Activated CD8-positive, alpha-beta memory T cell treated with anti-CD3 and anti-CD28 coated beads, Interleukin-2, amount 50 U/mL, for 48 hours (primary cell): ENCODE data around the gene DCTD.

Experiments
- DNase-seq: peaks from one replicate; pipeline ENCODE4 v3.0.0-alpha.2; 2020

Gene DCTD

DNA sequence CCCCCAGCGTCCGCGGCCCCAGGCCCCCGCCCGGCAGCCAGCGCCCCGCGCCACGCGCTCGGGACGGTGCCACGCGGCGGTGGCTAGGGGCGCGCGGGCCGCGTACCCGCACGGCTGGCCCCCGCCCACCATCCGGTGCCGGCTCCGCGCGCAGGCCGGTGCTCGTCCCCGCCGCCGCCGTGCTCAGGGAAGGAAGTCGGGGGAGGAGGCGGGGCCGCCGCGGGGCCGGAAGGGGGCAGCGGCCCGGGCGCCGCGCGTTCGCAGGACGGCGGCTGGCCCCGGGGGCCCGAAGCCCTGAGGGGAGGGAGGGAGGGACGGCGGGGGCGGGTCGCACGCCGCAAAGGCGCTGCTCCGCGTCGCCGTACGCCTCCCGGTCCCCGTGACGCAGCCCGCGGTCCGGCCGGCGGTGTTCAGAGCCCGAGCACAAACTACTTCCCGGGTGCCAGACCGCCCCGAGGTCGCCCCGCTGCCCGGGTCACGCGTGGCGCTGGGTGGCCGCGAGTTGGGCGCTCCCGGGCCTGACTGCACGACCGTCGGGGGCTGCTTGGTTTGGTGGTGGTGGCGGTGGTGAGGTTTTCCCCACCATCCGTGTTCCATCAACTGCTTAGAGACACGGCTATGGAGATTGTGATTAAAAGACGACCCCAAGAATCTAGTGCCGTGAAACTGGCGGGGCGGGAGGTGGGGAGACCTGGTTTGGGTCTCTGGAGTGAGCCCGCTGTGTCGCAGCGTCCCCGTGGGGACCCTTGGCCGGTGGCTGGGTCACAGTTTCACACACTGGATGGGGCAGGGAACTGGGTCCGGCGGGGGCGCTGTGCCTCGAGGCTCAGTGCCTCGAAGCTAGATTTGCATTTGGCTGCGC, at the start of gene DCTD:
Gene DCTD (minus strand): TSS at position 205 of the 862 bp plus-strand sequence. CDS start 1,818 bp downstream, outside the sequence.
- peak; percentile 86 for DNase-seq

DNA sequence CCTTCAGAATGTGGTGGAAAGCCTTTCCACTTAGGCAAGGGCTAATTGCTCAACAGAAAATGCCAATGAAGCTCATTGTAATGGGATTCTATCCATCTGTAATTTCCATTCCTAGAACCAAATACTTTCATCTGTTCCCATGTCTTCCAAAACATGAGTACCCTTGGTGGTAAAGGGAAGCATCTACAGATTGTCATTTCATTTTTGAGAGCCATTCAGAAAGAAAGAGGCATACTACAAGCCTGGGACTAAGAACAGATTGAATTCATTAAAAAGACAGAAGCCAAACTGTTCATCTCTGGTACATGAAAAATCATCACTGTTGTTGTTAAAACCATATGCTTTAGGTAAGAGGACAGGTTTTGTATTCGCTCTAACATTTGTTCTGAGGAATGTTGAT, 43.6 kb upstream of the DCTD start:
- DNase-seq, result no peak

- DNase-seq, result no peak
These were observed 43.0 kb upstream of the DCTD start for GRCh38 chr4:182960228-182960627.

DNA sequence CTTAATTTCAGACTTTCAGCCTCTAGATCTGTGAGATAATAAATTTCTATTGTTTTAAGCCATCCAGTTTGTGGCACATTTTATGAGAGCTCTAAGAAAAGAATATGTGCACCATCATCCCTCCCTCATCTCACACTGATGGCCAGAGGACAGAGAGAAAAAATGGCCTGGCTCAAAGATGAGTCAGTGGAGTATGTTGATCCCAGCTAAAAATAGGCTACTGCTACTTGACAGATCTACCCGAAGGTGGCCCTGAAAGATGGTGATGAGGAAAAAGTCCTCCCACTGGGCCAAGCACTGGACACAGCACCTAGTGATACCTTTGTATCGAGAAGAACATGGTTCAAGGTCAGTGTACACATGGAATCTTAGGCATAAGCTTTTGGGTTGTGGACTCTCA, 38.2 kb upstream of the DCTD start:
- DNase-seq, result no peak

- no peak for DNase-seq
These were observed 27.5 kb upstream of the DCTD start for GRCh38 chr4:182944484-182945213.

- DNase-seq, result no peak
These were observed 22.5 kb upstream of the DCTD start for GRCh38 chr4:182939680-182940079.

DNA sequence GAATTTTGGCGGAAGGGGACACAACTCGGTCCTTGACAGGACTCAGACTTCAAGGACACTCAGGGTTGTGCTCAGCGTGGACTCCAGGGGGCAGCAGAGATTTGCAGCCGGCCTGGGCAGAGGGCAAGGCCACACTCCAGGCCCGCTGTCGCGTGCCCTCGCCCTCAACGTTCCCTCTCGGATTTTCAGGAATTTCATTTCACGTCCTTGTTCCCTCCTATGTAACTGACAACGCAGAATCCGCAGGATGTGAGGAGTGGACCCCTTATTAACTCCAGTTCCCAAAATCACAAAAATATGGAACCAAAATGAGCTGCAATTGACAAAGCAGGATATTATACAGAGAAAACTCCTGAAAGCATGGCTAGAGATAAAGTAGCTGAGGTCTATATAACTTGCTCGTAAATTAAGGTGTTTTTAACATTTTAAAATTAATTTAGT, 21.0 kb upstream of the DCTD start:
- peak; percentile 86 for DNase-seq

- DNase-seq, result no peak
These were observed 20.4 kb upstream of the DCTD start for GRCh38 chr4:182937268-182938204.

- DNase-seq, result no peak
These were observed 15.5 kb upstream of the DCTD start for GRCh38 chr4:182932651-182933050.

DNA sequence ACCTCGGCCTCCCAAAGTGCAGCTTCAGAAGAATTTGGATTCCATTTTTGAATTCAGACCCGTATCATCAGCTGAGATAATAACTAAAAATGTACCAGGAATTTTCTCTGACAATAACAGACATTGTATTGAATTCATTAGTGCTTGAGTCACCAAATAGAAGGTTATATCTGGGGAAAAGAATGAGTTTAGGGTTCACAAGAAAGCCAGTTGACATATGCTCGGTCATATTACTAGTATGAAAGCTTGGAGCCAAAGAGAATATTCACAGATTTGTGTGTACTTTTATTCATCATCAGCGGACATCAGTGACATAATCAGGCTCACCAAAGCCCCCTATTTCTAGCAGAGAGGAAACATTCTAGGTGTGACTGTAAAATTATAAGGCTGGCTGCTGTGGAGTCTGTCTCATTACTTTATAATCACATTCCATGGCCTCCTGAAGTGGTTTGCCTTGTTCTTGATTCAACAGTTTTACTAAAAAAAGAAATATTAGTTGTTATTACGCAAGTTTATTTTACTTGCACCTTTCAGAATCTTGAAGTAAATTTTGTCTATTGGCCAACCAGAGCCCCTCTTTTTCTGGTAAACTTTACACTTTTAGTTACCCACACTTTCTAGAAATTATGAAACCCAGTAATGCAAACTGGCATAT, 14.6 kb upstream of the DCTD start:
- DNase-seq, result no peak

DNA sequence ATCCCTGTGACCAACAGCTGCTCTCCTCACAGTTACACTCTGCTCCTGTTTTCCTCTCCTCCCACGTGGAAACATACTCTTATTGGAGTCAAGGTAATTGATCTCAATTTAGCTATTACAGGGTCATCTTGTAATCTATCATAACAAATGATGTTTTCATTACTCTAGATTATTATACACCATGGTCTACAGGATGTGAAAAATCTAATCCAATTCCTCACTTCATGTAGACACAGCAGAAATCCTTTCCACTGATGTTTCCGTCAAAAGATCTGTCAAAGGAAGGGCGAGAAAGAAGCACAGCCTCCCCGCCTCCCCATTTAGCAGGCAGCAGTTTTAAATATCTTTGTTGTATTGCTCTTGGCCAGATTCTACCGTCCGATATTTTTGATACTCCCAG, 13.7 kb upstream of the DCTD start:
- no peak for DNase-seq

- DNase-seq, result no peak
These were observed 12.1 kb upstream of the DCTD start for GRCh38 chr4:182929296-182929695.

DNA sequence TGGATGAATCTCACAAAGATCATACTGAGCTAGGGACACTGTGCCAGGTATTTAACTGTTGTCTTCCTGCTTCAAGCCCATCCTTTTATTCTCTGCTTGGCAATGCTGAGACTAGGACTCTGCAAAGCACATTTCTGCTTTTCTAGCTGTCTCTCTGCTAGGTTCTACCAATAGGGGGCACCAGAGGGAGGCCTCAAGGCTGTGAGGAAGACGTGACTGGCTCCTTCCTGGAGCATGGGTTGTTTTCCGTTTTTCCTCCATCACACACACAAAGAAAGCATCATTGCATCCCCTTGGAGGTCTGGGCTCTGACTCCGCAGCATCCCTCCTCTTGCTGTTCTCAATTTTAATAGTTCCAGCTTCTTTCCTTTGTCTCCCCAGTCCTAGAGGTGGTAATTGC, 10.9 kb upstream of the DCTD start:
- DNase-seq, result no peak

GRCh38 chr4:182927505-182927904, 10.3 kb upstream of the DCTD start:
- no peak for DNase-seq

- DNase-seq, result no peak
These were observed 8.7 kb upstream of the DCTD start for GRCh38 chr4:182925855-182926254.

DNA sequence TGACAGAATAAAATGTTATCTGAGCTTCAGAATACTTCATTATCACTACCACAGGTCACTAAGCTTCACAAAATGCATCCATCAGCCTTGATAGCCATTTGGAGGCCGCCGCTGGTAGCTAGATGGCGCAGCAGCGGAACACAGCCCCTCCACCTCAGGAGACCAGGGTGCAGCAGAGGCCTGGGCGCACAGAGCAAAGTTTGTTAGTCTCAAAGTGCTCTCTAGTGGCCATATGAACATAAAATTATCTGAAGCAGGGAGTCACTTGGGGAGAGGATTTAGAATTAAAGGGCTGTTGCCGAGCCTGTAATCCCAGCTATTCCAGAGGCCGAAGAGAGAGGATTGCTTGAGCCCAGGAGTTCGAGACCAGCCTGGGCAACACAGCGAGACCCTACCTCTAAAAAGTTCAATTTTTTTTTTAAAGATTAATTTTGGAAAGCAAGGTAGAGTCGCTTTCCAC, 8.1 kb upstream of the DCTD start:
- DNase-seq, result peak; percentile 65

GRCh38 chr4:182924497-182924896, 7.3 kb upstream of the DCTD start:
- DNase-seq, result no peak

GRCh38 chr4:182923796-182924340, 6.7 kb upstream of the DCTD start:
- DNase-seq, result no peak

GRCh38 chr4:182923366-182923765, 6.2 kb upstream of the DCTD start:
- no peak for DNase-seq

- no peak for DNase-seq
These were observed 5.5 kb upstream of the DCTD start for GRCh38 chr4:182922501-182923284.

GRCh38 chr4:182921608-182922007, 4.4 kb upstream of the DCTD start:
- DNase-seq, result no peak
